ENCODE data around the gene ITGB5.
"Not testable (repeated sequence)": the region's sequence is repeated elsewhere in the genome, so short reads cannot be mapped to it uniquely, and the experiment has no call there.

Gene ITGB5

GRCh38 chr3:124749877-124750276, 137.3 kb downstream of the ITGB5 start:
- DNase-seq (ENCODE audit: low read depth in 2 of 2): not testable (repeated sequence)

- DNase-seq (ENCODE audit: low read depth in 2 of 2): no peak
These were observed 138.5 kb downstream of the ITGB5 start for GRCh38 chr3:124748560-124749198.

GRCh38 chr3:124747111-124747981, 139.8 kb downstream of the ITGB5 start:
- DNase-seq (ENCODE audit: low read depth in 2 of 2): no peak

- DNase-seq (ENCODE audit: low read depth in 2 of 2): no peak
These were observed 141.4 kb downstream of the ITGB5 start for GRCh38 chr3:124745756-124746155.

- DNase-seq (ENCODE audit: low read depth in 2 of 2): no peak
These were observed 146.1 kb downstream of the ITGB5 start for GRCh38 chr3:124741027-124741426.

- no peak for DNase-seq (ENCODE audit: low read depth in 2 of 2)
These were observed 155.4 kb downstream of the ITGB5 start for GRCh38 chr3:124731760-124732159.

- DNase-seq (ENCODE audit: low read depth in 2 of 2): peak; percentile 5 to 13
These were observed 156.2 kb downstream of the ITGB5 start for GRCh38 chr3:124730941-124731297.

GRCh38 chr3:124730129-124730940, 156.8 kb downstream of the ITGB5 start, which contains the start of gene UMPS:
Gene UMPS (plus strand): TSS chr3:124730452. CDS start chr3:124730472, 20 bp downstream.
- DNase-seq (ENCODE audit: low read depth in 2 of 2): peak; percentile 91 to 93

- no peak for DNase-seq (ENCODE audit: low read depth in 2 of 2)
These were observed 164.6 kb downstream of the ITGB5 start for GRCh38 chr3:124722589-124722988.

GRCh38 chr3:124714223-124714853, 172.8 kb downstream of the ITGB5 start:
- DNase-seq (ENCODE audit: low read depth in 2 of 2): no peak
